C4-2B (cell line): Measurements from ENCODE around the gene SRRM4.

Experiments
- CTCF ChIP-seq: fragments of 450-650 bp; conservative IDR thresholded peaks from 2 replicates; pipeline ENCODE4 v1.5.1; 2017; ENCODE audit warnings: mild to moderate bottlenecking
- ZFX ChIP-seq: fragments of 450-650 bp; IDR thresholded peaks from 2 replicates; pipeline ENCODE4 v1.6.1; 2017

DNA sequence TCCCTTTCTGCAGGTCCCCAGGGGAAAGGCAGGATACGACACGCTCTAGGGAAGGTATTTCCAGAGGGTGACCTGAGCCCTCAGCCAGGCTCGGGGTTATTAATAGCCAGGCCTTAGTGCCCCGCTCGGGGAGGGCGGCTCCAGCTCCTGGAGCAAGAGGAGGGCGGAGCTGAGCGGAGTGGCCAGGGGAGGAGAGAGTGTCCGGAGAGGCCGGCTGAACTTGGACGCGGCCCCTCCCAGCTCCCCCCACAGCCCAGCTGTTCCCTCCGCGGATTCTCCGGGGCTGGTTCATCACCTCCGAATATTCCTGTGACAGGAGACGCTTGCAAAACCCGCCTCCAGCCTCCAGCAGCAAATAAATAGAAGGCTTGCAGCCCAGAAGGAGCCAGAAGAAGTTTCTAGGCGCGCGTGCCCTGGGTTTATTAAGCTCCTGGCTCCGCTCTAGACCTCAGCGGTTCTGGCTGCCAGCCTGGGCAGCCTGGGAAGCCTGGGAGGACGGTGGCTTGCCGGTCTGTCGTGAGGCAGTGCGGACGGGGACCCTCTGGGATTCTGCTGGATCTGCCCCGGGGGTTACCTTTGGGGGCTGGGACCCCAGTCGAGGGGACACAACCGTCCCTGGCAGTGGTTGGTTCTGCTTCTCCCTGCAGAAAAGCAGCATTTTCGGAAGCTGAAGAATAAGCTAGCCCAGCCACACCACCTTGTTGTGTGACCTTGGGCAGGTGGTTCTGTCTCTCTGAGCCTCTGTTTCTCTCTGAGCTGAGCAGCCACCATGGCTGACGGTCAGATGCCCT is 197.4 kb downstream of the SRRM4 start, which contains the start of gene HSPB8:
- TF ChIP-seq CTCF (no peak), ZFX (no peak)
